Fibroblast of lung (primary cell): ENCODE results near the gene ADAMTS3.

Experiments
- EZH2 ChIP-seq: IDR thresholded peaks from 2 replicates; pipeline ENCODE4 v1.5.1; 2012; ENCODE audit warnings: low read length, control low read depth, mild to moderate bottlenecking; ENCODE audit errors: missing control alignments
- TF ChIP-seq, protein P1 (sequence below), 2 donors: IDR thresholded peaks in 1 of 2; conservative IDR thresholded peaks in 1 of 2; 1 replicate in 1 of 2; 2 replicates in 1 of 2; pipeline ENCODE4 v1.5.1; 2011 to 2012; ENCODE audit warnings: low read length in 2 of 2, control low read depth in 1 of 2, inconsistent platforms in 1 of 2, low read depth in 1 of 2, mild to moderate bottlenecking in 1 of 2

DNA sequence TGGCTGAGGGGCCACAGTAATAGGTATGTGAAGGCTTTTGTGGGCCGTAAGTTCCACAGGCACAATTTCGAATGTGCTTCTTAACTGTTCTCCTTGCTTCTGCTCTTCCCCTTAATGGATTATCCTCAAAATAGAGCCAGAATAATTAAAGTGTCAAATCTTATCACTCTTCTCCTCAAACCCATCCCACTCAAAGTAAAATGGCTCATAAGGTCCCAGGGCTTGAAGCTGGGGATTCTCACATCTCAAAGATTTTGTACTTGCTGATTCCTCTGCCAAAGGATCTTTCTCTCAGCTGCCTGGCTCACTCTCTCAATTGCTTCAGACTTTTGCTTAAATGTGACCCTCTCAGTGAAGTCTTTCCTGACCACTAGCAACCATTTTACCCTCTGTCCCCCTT, 16.6 kb downstream of the ADAMTS3 start:
- TF ChIP-seq, protein P1, sequence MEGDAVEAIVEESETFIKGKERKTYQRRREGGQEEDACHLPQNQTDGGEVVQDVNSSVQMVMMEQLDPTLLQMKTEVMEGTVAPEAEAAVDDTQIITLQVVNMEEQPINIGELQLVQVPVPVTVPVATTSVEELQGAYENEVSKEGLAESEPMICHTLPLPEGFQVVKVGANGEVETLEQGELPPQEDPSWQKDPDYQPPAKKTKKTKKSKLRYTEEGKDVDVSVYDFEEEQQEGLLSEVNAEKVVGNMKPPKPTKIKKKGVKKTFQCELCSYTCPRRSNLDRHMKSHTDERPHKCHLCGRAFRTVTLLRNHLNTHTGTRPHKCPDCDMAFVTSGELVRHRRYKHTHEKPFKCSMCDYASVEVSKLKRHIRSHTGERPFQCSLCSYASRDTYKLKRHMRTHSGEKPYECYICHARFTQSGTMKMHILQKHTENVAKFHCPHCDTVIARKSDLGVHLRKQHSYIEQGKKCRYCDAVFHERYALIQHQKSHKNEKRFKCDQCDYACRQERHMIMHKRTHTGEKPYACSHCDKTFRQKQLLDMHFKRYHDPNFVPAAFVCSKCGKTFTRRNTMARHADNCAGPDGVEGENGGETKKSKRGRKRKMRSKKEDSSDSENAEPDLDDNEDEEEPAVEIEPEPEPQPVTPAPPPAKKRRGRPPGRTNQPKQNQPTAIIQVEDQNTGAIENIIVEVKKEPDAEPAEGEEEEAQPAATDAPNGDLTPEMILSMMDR (conservative IDR thresholded peaks at IDR 0.05 in 1 of 2, IDR thresholded peaks at IDR 0.05 in 1 of 2; ENCODE audit: low read depth in 1 of 2, low read length in 2 of 2): no peak
- TF ChIP-seq EZH2: no peak
